MCF 10A (cell line): ENCODE results near the gene ZWILCH. TPM values are rescaled to one million over a fixed set of nuclear protein-coding genes. Genes with fewer than 3 reads are reported as not detected.

ENCODE experiments used
- BruUV-seq: library from RNA; stranded (reverse); fragments of 400-500 nt; replicated peaks from 2 replicates; lab custom pipeline; 2021; lab: Mats Ljungman, UMichigan
- CTCF ChIA-PET: fragments of 300-600 bp; sonication (Branson Sonifier 250); formaldehyde crosslinking; extraction: SDS; loops from one replicate; lab custom pipeline; 2021; ENCODE audit warnings: antibody characterized with exemption, inconsistent platforms; lab: Yijun Ruan, JAX
- POLR2A ChIA-PET: fragments of 300-600, 350-650 bp; sonication (Branson Sonifier 250); formaldehyde crosslinking; extraction: SDS; loops from one replicate; lab custom pipeline; 2020; ENCODE audit warnings: antibody characterized with exemption, inconsistent platforms; lab: Yijun Ruan, JAX
- DNase-seq: peaks from one replicate; pipeline ENCODE4 v3.0.0-alpha.2; 2018; ENCODE audit not compliant: unreplicated experiment
- H3K27ac Mint-ChIP-seq: one replicate; pipeline ENCODE4 v1.8.0; 2022; ENCODE audit warnings: mild to moderate bottlenecking, low read depth, mixed read lengths; ENCODE audit not compliant: unreplicated experiment
- H3K27me3 Mint-ChIP-seq: one replicate; pipeline ENCODE4 v1.8.0; 2022; ENCODE audit warnings: mixed read lengths; ENCODE audit not compliant: insufficient read depth, unreplicated experiment
- H3K36me3 Mint-ChIP-seq: one replicate; pipeline ENCODE4 v1.8.0; 2022; ENCODE audit warnings: mild to moderate bottlenecking, moderate library complexity, mixed read lengths; ENCODE audit not compliant: insufficient read depth, unreplicated experiment
- H3K4me1 Mint-ChIP-seq: one replicate; pipeline ENCODE4 v1.8.0; 2022; ENCODE audit warnings: mixed read lengths; ENCODE audit not compliant: insufficient read depth, unreplicated experiment
- H3K4me3 Mint-ChIP-seq: one replicate; pipeline ENCODE4 v1.8.0; 2022; ENCODE audit warnings: mild to moderate bottlenecking, moderate library complexity, mixed read lengths; ENCODE audit not compliant: unreplicated experiment
- H3K9me3 Mint-ChIP-seq: one replicate; pipeline ENCODE4 v1.8.0; 2022; ENCODE audit warnings: mixed read lengths; ENCODE audit not compliant: unreplicated experiment
- intact Hi-C: fragments of 100-400 bp; cut with micrococcal nuclease; formaldehyde crosslinking; loops from 2 replicates; pipeline ENCODE4 v1.14.1; 2022
- total RNA-seq: library from RNA; stranded (reverse); gene quantifications from 2 replicates; pipeline ENCODE4 v1.2.3, GENCODE V29; 2022
- TF ChIP-seq, protein P1 (sequence below): fragments of 200-600 bp; IDR thresholded peaks from one replicate; pipeline ENCODE4 v1.8.0; 2022; ENCODE audit warnings: antibody characterized with exemption, mild to moderate bottlenecking; ENCODE audit not compliant: unreplicated experiment

ZWILCH gene
- total RNA-seq, 1 experiment from 2014 or later, result 27.4 TPM

DNA sequence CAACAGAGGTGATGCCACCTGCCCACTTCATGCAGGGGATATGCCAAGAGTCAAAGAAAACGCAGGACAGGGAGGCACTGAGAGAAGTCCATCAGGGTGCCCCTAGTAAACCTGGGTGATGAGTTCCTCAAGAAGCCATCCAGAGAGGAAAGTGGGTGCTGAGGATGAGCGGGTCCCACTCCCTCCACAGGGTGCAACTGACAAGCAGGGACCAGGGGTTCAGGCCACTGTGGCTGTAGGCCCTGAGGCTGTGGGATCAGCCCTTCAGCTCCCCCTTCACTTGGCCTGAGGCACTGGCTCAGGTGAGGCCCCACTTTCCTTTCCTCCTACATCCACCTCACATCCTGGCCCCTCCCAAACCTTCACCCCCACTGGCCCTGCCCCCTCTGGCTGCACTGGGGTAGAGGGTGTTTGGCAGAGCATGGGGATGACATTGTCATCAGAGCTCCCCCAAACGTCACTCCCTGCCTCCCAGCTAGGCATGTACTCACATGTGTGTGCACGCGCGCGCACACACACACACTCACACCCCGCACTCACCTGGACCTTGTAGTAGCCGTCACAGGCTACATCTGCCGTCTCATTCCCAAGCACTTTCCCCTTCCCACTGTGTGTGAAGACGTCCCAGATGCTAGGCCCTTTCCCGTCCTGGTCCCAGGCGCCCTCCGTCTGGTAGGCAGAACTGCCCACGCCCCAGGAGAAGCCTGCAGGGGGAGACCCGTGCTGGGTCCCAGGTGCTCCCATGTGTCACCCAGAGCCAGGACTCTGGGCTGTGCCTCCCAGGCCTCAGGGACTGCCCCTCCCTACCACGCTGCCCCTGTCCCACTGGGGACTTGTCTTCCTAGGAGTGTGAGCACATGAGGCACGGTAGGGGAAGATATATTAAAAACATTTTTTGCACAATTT lies 59.3 kb downstream of the ZWILCH start:
- H3K4me3 Mint-ChIP-seq, result no peak overlapping the region
- no peaks in the 10 kb centered on the region for H3K27me3 Mint-ChIP-seq
- ChIA-PET CTCF (no interaction called here), POLR2A (no interaction called here)
- H3K4me1 Mint-ChIP-seq, result peaks cover 12% of the 10 kb centered on the region
- H3K9me3 Mint-ChIP-seq, result no peaks in the 10 kb centered on the region
- no peaks in the 10 kb centered on the region for H3K36me3 Mint-ChIP-seq
- intact Hi-C loops, result no loop called here
- TF ChIP-seq, protein P1, sequence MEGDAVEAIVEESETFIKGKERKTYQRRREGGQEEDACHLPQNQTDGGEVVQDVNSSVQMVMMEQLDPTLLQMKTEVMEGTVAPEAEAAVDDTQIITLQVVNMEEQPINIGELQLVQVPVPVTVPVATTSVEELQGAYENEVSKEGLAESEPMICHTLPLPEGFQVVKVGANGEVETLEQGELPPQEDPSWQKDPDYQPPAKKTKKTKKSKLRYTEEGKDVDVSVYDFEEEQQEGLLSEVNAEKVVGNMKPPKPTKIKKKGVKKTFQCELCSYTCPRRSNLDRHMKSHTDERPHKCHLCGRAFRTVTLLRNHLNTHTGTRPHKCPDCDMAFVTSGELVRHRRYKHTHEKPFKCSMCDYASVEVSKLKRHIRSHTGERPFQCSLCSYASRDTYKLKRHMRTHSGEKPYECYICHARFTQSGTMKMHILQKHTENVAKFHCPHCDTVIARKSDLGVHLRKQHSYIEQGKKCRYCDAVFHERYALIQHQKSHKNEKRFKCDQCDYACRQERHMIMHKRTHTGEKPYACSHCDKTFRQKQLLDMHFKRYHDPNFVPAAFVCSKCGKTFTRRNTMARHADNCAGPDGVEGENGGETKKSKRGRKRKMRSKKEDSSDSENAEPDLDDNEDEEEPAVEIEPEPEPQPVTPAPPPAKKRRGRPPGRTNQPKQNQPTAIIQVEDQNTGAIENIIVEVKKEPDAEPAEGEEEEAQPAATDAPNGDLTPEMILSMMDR, result no peak
- no peak overlapping the region for H3K27ac Mint-ChIP-seq
- no peak for DNase-seq
- BruUV-seq, result no TSS peak

DNA sequence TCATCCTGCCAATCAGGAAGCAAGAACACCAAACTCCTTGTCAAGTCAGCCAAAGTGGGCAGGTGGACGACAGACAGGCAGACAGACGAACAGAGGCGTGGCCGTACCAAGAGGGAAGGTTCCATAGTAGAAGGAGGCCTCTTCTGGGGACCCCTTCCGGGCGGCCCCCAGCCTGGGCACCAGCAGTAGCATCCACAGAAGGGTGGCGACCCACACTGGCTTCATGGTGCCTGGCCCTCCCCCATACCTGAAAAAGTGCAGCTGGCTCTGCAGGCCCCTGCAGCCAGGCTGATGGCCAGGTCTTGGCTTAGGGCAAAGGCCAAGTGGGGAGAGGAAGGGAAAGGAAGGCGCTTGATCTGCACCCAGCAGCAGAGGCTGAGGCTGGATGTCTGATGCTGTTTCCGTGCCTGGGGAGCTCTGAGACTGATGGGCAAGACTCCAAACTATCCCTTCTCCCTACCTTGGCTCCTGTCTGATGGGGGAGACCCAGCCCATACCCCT lies 60.1 kb downstream of the ZWILCH start:
- TF ChIP-seq, protein P1, result no peak
- POLR2A ChIA-PET, result no interaction called here
- CTCF ChIA-PET, result interaction anchor here (0.5 to 3.2 kb wide), 4 partner anchors 11 to 150 kb away, joined by 3 to 15 read pairs (median 4); no protein-coding TSS in a partner anchor
- DNase-seq, result no peak
- intact Hi-C loops, result no loop called here
- Mint-ChIP-seq H3K4me1 (peaks cover 12% of the 10 kb centered on the region), H3K27ac (no peak overlapping the region), H3K36me3 (no peaks in the 10 kb centered on the region), H3K9me3 (no peaks in the 10 kb centered on the region), H3K27me3 (no peaks in the 10 kb centered on the region), H3K4me3 (no peak overlapping the region)
- BruUV-seq, result no TSS peak

DNA sequence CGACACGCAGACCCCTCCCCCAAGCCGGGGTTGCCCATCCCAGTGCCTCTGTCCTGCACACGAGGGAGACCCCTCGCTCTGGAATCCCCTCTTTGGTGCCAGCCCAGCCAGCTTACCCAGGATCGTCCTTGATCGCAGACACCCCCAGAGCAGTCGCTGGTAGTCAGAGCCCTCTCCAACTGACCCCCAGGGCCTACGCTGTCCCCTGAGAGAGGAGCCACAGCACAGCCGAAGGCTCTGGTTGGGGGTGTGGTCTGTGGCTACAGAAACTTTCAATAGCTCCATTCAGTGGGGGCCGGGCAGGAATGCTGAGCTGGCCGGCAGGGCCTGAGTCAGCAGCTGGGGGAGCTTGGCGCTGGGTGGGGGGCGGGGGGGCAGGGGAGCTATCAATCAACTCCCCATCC lies 60.6 kb downstream of the ZWILCH start, which contains the start of gene LCTL:
LCTL (minus strand) TSS at position 258 of the 404 bp plus-strand sequence. CDS start 633 bp downstream, outside the sequence.
- no peaks in the 10 kb centered on the region for H3K9me3 Mint-ChIP-seq
- H3K4me3 Mint-ChIP-seq, result no peak within 1 kb of the TSS
- H3K4me1 Mint-ChIP-seq, result peaks cover 12% of the 10 kb centered on the region
- BruUV-seq, result no TSS peak
- intact Hi-C loops, result loop anchor here (2.0 kb wide), 1 partner anchor 61 kb away; the partner anchor contains the start of genes RPL4 and ZWILCH
- ChIA-PET CTCF (interaction anchor here (0.5 to 3.2 kb wide), 13 partner anchors 10 to 167 kb away, joined by 3 to 15 read pairs (median 3); no protein-coding TSS in a partner anchor), POLR2A (interaction anchor here (1.1 to 1.4 kb wide), 2 partner anchors 31 to 61 kb away, joined by 3 to 5 read pairs; partner anchors contain the start of gene ZWILCH)
- no peak within 1 kb of the TSS for H3K27ac Mint-ChIP-seq
- H3K27me3 Mint-ChIP-seq, result no peaks in the 10 kb centered on the region
- H3K36me3 Mint-ChIP-seq, result no peaks in the 10 kb centered on the region
- TF ChIP-seq, protein P1, result no peak
- no peak for DNase-seq
